ENCODE measurements around the gene RDH11. TPM values are rescaled to one million over a fixed set of nuclear protein-coding genes. Genes with fewer than 3 reads are reported as not detected.
"Not testable (repeated sequence)": the region's sequence is repeated elsewhere in the genome, so short reads cannot be mapped to it uniquely, and the experiment has no call there.

The RDH11 gene
- total and polyA plus RNA-seq, 12 donors = 9.6 to 22.3 (median 15.6) TPM

- no peak for TF ChIP-seq CTCF (IDR thresholded peaks at IDR 0.05)
- 50 to 54% methylated on average over 3 of the region's 3 CpGs for WGBS, 2 donors
Observed at GRCh38 chr14:67703997-67704396, 8.4 kb upstream of the RDH11 start.

GRCh38 chr14:67701492-67701891, 5.9 kb upstream of the RDH11 start, which contains the start of gene RDH12:
Gene RDH12 (plus strand): TSS chr14:67701886. CDS start chr14:67722643, 20,757 bp downstream.
- 91 to 93% methylated on average over 8 of the region's 8 CpGs for WGBS, 2 donors
- H3K4me3 ChIP-seq, DNase-seq, ATAC-seq, H3K27me3 ChIP-seq, H3K9me3 ChIP-seq, H3K4me1 ChIP-seq, H3K36me3 ChIP-seq: not testable (repeated sequence)
- H3K27ac ChIP-seq = peak within 1 kb of the TSS in 1 of 10 donors; percentile 63
- intact Hi-C loops (cut with DNase I) = loop anchor here (5.0 to 10.0 kb wide), 8 partner anchors 84 to 277 kb away; partner anchors contain the start of gene ARG2 (in 4 of the 10)

More at GRCh38 chr14:67703997-67704396, 8.4 kb upstream of the RDH11 start:
- H3K27me3 ChIP-seq = no peaks in the 10 kb centered on the region
- peaks cover 0 to 14% (median 0%) of the 10 kb centered on the region in 11 donors for H3K9me3 ChIP-seq
- no peaks in the 10 kb centered on the region for H3K36me3 ChIP-seq
- intact Hi-C loops (cut with DNase I) = loop anchor here (1.0 to 10.0 kb wide), 14 partner anchors 85 to 279 kb away; partner anchors contain the start of gene ARG2 (in 7 of the 10)
- DNase-seq (no peak), ATAC-seq (no peak)
- no peak overlapping the region for H3K4me3 ChIP-seq
- peaks cover 0 to 4% (median 0%) of the 10 kb centered on the region in 9 donors for H3K4me1 ChIP-seq
- H3K27ac ChIP-seq = no peak overlapping the region

GRCh38 chr14:67698179-67698578, 2.6 kb upstream of the RDH11 start:
- Histone ChIP-seq H3K27ac (no peak overlapping the region), H3K27me3 (no peaks in the 10 kb centered on the region), H3K4me3 (no peak overlapping the region), H3K36me3 (no peaks in the 10 kb centered on the region), H3K9me3 (no peaks in the 10 kb centered on the region), H3K4me1 (peaks cover 0 to 20% (median 4%) of the 10 kb centered on the region in 9 donors)
- ATAC-seq (no peak), DNase-seq (no peak)
- 66 to 81% methylated on average over 1 of the region's 1 CpG for WGBS, 2 donors
- no peak for TF ChIP-seq CTCF (IDR thresholded peaks at IDR 0.05)
- intact Hi-C loops (cut with DNase I) = loop anchor here in 2 of 10 donors (5.0 kb wide), 2 partner anchors 81 to 116 kb away; partner anchors contain the start of gene ARG2 (in 1 of the 2)

GRCh38 chr14:67697006-67697405, 1.4 kb upstream of the RDH11 start:
- WGBS, 2 donors = 91 to 92% methylated on average over 4 of the region's 4 CpGs
- DNase-seq (no peak), ATAC-seq (no peak)
- H3K27ac ChIP-seq = no peak overlapping the region
- H3K9me3 ChIP-seq = no peaks in the 10 kb centered on the region
- H3K27me3 ChIP-seq = no peaks in the 10 kb centered on the region
- peaks cover 0 to 11% (median 4%) of the 10 kb centered on the region in 9 donors for H3K36me3 ChIP-seq
- no peak overlapping the region for H3K4me3 ChIP-seq
- H3K4me1 ChIP-seq = peaks cover 0 to 22% (median 4%) of the 10 kb centered on the region in 9 donors
- intact Hi-C loops (cut with DNase I) = loop anchor here in 2 of 10 donors (5.0 kb wide), 2 partner anchors 80 to 115 kb away; partner anchors contain the start of gene ARG2 (in 1 of the 2)
- no peak for TF ChIP-seq CTCF (IDR thresholded peaks at IDR 0.05)
